HG03103 (cell line): ENCODE measurements around the gene SNX9.
"Not testable (repeated sequence)": the region's sequence is repeated elsewhere in the genome, so short reads cannot be mapped to it uniquely, and the experiment has no call there.

Experiments used
- ATAC-seq: cut with Tn5 transposase; IDR thresholded peaks from one replicate; pipeline ENCODE4 v1.9.1; 2021; ENCODE audit warnings: low read depth; ENCODE audit not compliant: unreplicated experiment

The SNX9 gene

GRCh38 chr6:157967020-157967419, 144.0 kb downstream of the SNX9 start:
- ATAC-seq = no peak

- ATAC-seq = no peak
Observed at GRCh38 chr6:157967486-157967885, 144.4 kb downstream of the SNX9 start.

GRCh38 chr6:157972177-157972576, 149.1 kb downstream of the SNX9 start:
- not testable (repeated sequence) for ATAC-seq

- no peak for ATAC-seq
Observed at GRCh38 chr6:157974341-157974894, 151.4 kb downstream of the SNX9 start.

GRCh38 chr6:157974967-157975366, 151.9 kb downstream of the SNX9 start:
- ATAC-seq = no peak

DNA sequence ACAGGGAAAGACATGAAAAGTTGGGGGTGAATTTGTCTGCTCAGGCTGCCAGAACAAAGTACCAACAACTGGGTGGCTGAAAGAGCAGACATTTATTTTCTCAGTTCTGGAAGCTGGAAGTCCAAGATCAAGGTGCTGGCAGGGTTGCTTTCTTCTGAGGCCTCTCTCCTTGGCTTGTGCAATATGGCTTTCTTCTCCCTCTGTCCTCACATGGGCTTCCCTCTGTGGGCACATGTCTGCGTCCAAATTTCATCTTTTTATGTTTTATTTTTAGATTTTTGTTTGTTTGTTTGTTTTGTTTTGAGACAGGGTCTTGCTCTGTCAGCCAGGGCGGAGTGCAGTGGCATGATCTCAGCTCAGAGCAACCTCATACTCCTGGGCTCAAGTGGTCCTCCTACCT, 152.4 kb downstream of the SNX9 start:
- ATAC-seq = no peak

DNA sequence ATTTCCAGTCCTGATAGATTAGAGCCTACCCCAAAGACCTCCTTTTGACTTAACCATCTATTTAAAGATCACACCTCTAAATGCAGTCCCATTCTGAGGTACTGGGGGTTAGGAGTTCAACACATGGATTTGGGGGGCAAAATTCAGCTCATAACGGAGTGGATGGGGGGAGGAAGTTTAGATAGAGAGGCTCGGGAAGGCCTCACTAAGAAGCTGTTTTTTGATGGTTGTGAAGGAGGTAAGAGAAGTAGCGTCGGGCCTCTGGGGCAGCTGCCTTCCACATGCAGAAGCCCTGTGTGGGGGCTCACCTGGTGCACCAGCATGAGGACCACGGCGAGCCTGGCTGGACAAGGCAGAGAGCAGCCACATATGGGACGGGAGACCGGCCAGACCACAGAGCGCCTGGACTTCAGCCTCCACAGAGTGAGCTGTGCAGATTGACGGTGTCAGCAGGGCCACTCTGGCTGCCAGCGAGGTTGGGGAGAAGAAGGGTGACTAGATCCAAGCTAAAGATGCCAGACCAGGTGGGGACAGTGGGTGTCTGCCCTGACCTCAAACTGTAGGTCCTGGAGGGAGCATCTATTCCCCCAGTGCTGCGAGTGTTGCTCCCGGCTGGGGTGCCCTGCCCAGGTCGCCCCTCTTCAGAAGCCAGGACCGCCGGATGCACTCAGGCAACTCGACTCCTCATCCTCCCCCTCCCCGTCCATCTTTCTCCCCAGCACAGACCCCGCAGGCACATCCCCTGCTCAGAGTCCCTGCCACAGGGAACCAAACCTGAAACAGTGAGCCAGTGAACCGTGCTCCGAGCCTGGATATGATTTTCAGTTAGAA, 153.5 kb downstream of the SNX9 start:
- no peak for ATAC-seq

DNA sequence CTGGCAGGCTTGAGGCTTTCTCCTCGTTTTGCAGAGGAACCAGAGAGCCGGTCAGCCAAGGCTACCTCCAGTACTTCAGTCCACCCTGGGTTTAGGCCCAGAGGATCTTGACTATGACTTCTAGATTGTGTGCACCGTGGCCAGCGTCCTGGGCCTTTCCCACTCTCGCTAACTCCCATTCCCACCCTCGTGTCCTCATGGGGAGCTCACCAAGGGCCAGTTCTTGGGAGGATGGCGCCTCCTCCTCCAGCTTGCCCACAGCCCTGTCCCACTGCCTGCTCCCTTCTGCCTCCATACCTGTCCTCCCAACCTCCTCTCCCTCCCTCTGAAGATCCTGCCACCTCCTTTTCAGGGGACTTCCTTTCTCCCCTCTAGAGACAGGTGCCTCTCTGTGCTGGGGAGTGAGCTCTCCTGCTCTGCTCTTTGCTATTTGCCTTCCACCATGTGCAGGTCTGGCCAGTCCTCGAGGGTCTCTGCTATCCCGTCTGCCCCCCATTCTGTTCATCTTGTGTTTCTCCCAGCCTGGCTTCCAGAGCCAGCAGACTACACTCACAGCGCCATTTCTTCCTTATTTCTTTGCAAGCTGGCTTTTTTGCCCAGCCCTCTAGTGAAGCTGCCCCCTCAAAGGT, 154.2 kb downstream of the SNX9 start:
- no peak for ATAC-seq

GRCh38 chr6:157978021-157978783, 155.2 kb downstream of the SNX9 start:
- ATAC-seq = no peak

GRCh38 chr6:157980288-157981131, 157.5 kb downstream of the SNX9 start:
- no peak for ATAC-seq

DNA sequence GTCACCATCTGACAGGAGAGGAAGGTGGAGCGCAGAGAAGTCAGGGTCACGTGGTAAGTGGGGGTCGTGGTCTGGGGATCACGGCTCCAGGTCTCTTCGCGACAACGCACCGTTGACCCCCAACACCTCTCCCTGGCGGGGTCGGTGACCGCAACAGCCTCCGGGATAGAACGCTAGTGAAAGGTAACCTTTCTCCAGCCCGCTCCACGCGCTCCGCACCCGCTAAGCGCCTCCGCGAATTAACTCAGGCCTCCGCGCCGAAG, 158.0 kb downstream of the SNX9 start:
- ATAC-seq = no peak

DNA sequence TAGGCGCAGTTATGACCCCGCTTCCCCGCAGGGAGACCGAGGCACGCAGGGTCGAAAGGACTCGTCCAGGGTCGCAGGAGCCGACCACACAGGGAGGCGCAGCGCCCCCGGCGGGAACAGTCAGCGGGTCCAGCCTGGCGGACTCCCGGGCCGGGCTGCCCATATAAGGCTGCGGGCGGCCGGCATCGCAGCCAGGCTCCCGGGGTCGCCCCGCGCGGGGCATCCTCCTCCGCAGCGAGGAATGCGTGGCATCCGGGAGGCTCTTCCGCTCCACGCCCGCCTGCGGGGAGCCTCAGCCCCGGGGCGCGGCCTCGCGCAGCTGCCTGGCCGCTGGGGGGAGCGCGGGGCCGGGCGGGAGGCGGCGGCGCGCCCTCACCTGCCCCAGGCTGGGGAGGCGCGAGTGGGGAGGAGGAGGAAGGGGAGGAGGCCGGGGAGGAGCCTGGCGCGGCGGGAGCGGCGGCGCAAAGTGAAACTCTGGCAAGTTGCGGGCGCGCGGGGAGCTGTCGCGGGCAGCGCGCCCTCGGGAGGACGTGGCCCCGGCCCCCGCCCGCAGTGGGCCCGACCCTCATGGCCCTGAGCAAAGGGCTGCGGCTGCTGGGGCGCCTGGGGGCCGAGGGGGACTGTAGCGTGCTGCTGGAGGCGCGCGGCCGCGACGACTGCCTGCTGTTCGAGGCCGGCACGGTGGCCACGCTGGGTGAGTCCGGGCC, 158.5 kb downstream of the SNX9 start, which contains the start of gene SYNJ2:
SYNJ2 (plus strand) TSS at position 469 of the 707 bp plus-strand sequence; CDS start at position 568, 99 bp downstream.
- ATAC-seq = peak; percentile 64

DNA sequence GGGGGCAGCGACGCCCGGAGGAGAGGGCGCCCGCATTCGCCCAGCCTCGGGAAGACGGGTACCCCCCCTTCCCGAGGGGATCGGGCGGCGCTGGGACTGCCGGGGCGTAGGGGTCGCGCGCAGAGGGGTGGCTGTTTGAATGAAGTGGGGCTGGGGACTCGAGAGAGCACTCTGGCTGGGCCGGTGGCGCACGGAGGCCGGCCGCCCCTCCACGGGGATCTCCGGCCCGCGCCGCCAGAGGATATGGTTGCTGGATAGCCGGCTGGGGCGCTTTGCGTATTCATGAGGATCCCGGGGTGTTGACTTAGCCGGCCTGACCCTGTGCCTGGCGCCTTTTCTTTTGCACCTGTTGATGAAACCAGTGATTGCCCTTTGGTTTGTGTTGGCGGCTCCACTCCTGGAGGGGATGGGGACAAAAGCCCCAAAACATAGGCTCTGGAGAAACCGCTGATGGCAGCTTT, 159.1 kb downstream of the SNX9 start:
- ATAC-seq = no peak

- ATAC-seq = no peak
Observed at GRCh38 chr6:157982563-157983405, 159.7 kb downstream of the SNX9 start.

GRCh38 chr6:157983406-157984119, 160.5 kb downstream of the SNX9 start:
- ATAC-seq = no peak

DNA sequence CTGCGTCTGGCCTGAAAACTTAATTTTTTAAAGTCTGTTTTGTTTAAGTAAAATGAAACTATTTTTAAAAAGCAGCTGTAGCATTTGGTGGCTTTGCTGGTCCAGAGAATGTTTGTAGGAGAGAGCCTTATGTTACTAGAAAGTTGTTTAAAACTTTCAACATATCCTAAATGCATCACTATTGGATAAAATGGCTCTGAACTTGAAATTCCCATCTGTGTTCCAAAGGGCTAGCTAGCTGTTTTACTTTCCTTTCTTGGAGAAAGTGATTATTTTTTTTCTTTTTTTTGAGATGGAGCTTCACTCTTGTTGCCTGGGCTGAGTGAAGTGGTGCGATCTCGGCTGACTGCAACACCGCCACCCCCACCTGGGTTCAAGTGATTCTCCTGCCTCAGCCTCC, 161.1 kb downstream of the SNX9 start:
- no peak for ATAC-seq

GRCh38 chr6:157984686-157985225, 161.7 kb downstream of the SNX9 start:
- no peak for ATAC-seq
